Left lung (tissue), 10 donors: Measurements from ENCODE around the gene NTF3. TPM values are rescaled to one million over a fixed set of nuclear protein-coding genes. Genes with fewer than 3 reads are reported as not detected.
A peak's percentile ranks its signal among the peaks of the same experiment; 100 is the strongest.

Source experiments
- ATAC-seq: fragments of 200-7000 bp; cut with Tn5 transposase; one replicate; pipeline ENCODE4 v1.9.1; 2020; ENCODE audit warnings: moderate library complexity
- DNase-seq, 4 donors: peaks; one replicate each; pipeline ENCODE4 v3.0.0-alpha.2; 2013 to 2020
- H3K27ac ChIP-seq, 2 donors: fragments of 200-600 bp; sonication (generic) in 1 of 2; one replicate each; pipeline versions ENCODE4 v1.5.0 to v1.8.0; 2020 to 2021
- H3K27me3 ChIP-seq, 2 donors: fragments of 200-600 bp; sonication (generic) in 1 of 2; one replicate each; pipeline versions ENCODE4 v1.5.0 to v1.8.0; 2020 to 2021
- H3K36me3 ChIP-seq, 2 donors: fragments of 200-600 bp; sonication (generic) in 1 of 2; one replicate each; pipeline versions ENCODE4 v1.5.0 to v1.8.0; 2020 to 2021
- H3K4me1 ChIP-seq, 2 donors: fragments of 200-600 bp; one replicate each; pipeline ENCODE4 v1.8.0; 2021
- H3K4me3 ChIP-seq, 2 donors: fragments of 200-600 bp; sonication (generic) in 1 of 2; one replicate each; pipeline versions ENCODE4 v1.5.0 to v1.8.0; 2020 to 2021; ENCODE audit warnings: mild to moderate bottlenecking in 1 of 2
- H3K9me3 ChIP-seq, 2 donors: fragments of 200-600 bp; sonication (generic) in 1 of 2; one replicate each; pipeline versions ENCODE4 v1.5.0 to v1.8.0; 2020 to 2021
- CTCF ChIP-seq, 2 donors: fragments of 200-600 bp; sonication (generic) in 1 of 2; IDR thresholded peaks; one replicate each; pipeline versions ENCODE4 v1.5.0 to v1.8.0; 2021; ENCODE audit warnings: antibody characterized with exemption in 2 of 2
- intact Hi-C, 2 donors: fragments of 100-400 bp; cut with DNase I; formaldehyde crosslinking; loops; one replicate each; pipeline versions ENCODE4 v1.11.2 to v1.14.2; 2022
- polyA plus RNA-seq, 6 donors: library from polyadenylated mRNA; unstranded; fragments of 120-200 nt; gene quantifications; one replicate each; pipeline ENCODE4 v1.2.1, GENCODE V29; 2013; ENCODE audit not compliant: insufficient read length in 6 of 6
- total RNA-seq, 2 donors: library from RNA; stranded (reverse); fragmentation: NEBNext Ultra II Directional; extraction: Animal tissue kit (Norgen Biotek cat#: 25700); gene quantifications; one replicate each; pipeline ENCODE4 v1.2.1, GENCODE V29; 2021
- donor health status: DM: no; HTN: yes; CAD: no.
- donor health status: DM: no; HTN: no; CAD: no.

NTF3 gene
- total and polyA plus RNA-seq, 8 donors, result 0.35 to 5.1 (median 2.8) TPM

DNA sequence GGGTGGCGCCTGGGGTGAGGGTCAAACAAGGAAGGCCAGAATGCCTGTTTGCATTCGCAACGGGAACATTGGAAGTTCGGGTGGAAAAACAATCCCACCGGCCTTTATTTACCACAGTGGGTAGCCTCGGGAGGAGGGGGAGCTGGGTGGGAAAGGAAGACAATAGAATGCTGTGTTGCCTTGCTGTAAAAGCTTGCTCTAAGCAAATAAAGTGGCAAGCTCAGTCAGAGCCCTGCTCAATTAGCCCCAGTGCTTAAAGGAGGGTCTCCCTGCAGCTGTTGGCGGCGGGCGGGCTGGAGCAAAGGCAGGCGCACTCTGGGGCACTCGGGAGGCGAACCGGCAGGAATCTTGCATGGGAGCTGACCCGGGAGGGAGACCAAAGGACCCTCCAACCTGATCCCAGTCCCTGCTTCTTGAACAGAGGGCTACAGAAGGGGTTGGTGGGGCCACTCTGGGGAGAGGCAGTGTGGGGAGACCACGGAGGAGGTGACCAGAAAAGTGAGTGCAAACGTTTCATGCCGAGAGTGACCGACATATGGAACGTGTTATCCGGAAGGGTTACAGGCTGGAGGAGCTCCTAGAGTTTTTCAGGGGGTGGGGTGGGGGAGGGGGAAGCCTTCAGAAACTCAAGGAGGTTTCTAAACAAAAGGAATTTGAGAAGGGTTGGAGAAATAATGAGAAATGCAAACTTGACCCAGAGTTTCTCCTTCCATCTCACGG lies 48.5 kb downstream of the NTF3 start:
- no peak overlapping the region for H3K4me3 ChIP-seq
- intact Hi-C loops, result no loop called here

DNA sequence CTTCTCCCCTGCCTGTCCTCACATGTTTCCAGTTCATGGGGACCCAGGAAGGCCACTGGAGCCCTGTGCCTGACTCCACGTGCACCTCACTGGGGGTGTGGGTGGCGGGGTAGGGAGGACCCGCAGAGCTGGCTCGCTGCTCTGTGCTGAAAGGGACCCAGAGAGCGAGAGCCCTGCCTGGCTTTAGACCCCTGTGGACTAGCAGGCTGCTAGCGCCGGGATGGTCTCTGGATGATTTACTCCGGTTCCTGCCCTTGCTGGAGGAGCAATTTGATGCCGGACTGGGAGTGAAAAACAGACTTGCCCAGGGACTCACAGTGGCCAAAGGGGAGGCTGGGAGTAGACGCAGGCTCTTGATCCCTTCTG lies 49.0 kb downstream of the NTF3 start:
- Histone ChIP-seq H3K4me1 (no peaks in the 10 kb centered on the region), H3K36me3 (no peaks in the 10 kb centered on the region), H3K4me3 (no peak overlapping the region), H3K9me3 (no peaks in the 10 kb centered on the region), H3K27me3 (peaks cover 0 to 3% of the 10 kb centered on the region in 2 donors), H3K27ac (no peak overlapping the region)
- DNase-seq (peak in 1 of 4 donors; percentile 64), ATAC-seq (no peak)
- intact Hi-C loops, result no loop called here
- no peak for TF ChIP-seq CTCF (IDR thresholded peaks at IDR 0.05)

More for the DNA sequence above, 48.5 kb downstream of the NTF3 start:
- TF ChIP-seq CTCF (IDR thresholded peaks at IDR 0.05), result no peak
- Histone ChIP-seq H3K27ac (no peak overlapping the region), H3K27me3 (peaks cover 0 to 3% of the 10 kb centered on the region in 2 donors), H3K36me3 (no peaks in the 10 kb centered on the region), H3K4me1 (no peaks in the 10 kb centered on the region), H3K9me3 (no peaks in the 10 kb centered on the region)
- ATAC-seq, result no peak
- DNase-seq, result peak in 2 of 4 donors; percentile 48 to 58

GRCh38 chr12:5481645-5482044 lies 49.7 kb downstream of the NTF3 start:
- H3K4me3 ChIP-seq, result no peak overlapping the region
- TF ChIP-seq CTCF (IDR thresholded peaks at IDR 0.05), result no peak
- H3K36me3 ChIP-seq, result no peaks in the 10 kb centered on the region
- H3K4me1 ChIP-seq, result no peaks in the 10 kb centered on the region
- ATAC-seq (no peak), DNase-seq (no peak)
- intact Hi-C loops, result no loop called here
- peaks cover 0 to 3% of the 10 kb centered on the region in 2 donors for H3K27me3 ChIP-seq
- no peaks in the 10 kb centered on the region for H3K9me3 ChIP-seq
- no peak overlapping the region for H3K27ac ChIP-seq

- intact Hi-C loops, result no loop called here
- TF ChIP-seq CTCF (IDR thresholded peaks at IDR 0.05), result no peak
- no peak for ATAC-seq
- no peaks in the 10 kb centered on the region for H3K9me3 ChIP-seq
- no peak for DNase-seq
- no peaks in the 10 kb centered on the region for H3K36me3 ChIP-seq
- H3K27ac ChIP-seq, result no peak overlapping the region
- H3K4me1 ChIP-seq, result no peaks in the 10 kb centered on the region
- H3K27me3 ChIP-seq, result peaks cover 0 to 3% of the 10 kb centered on the region in 2 donors
- no peak overlapping the region for H3K4me3 ChIP-seq
Observed at GRCh38 chr12:5484426-5484825, 52.5 kb downstream of the NTF3 start.

DNA sequence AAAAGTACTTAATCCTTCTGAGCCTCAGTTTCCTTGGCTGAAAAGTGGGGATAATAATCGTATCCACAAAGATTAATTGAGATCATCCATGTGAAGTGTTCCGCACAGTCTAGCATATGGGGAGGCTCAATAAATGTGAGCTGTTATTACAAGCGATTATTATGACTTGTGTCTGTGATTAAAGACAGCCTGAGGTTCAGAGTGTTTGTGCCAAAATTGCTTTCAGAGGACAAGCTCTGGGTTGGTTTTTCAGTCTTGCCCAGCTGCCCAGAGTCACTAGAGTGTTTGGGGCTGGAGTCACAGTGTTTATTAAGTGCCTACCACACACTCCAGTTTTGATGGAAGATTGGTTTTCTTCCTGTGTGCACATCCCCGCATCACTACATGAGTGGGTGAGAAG lies 53.5 kb downstream of the NTF3 start:
- peak in 2 of 4 donors; percentile 71 to 74 for DNase-seq
- no peak overlapping the region for H3K27ac ChIP-seq
- H3K4me1 ChIP-seq, result no peaks in the 10 kb centered on the region
- H3K4me3 ChIP-seq, result no peak overlapping the region
- H3K27me3 ChIP-seq, result peaks cover 0 to 3% of the 10 kb centered on the region in 2 donors
- intact Hi-C loops, result no loop called here
- ATAC-seq, result no peak
- H3K36me3 ChIP-seq, result no peaks in the 10 kb centered on the region
- no peaks in the 10 kb centered on the region for H3K9me3 ChIP-seq
- no peak for TF ChIP-seq CTCF (IDR thresholded peaks at IDR 0.05)
